GM19467 (cell line): ENCODE data around the gene GLRA1.
"Not testable (repeated sequence)": the region's sequence is repeated elsewhere in the genome, so short reads cannot be mapped to it uniquely, and the experiment has no call there.

Source experiments
- ATAC-seq: cut with Tn5 transposase; IDR thresholded peaks from one replicate; pipeline ENCODE4 v1.9.1; 2021; ENCODE audit warnings: mild to moderate bottlenecking, moderate library complexity; ENCODE audit not compliant: unreplicated experiment

Gene GLRA1

DNA sequence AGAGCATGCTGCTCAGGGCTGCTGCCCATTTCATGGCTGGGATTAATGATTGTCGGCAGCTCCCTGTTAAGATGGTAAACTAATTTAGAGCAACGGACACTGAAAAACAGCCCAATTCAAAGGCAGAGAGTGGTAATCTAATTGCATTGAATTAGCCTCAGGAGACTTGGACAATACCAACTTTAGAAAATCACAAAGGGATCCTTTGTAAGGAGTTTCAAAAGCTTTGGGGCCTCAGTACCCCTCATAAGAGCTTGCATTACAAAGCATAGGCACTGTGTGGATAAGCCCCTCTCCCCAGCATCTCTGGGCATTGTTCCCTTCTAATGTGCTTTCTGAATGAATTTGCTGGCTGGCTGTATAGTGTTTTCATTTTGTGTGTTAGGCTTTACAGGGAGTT is 6.7 kb downstream of the GLRA1 start:
- no peak for ATAC-seq

DNA sequence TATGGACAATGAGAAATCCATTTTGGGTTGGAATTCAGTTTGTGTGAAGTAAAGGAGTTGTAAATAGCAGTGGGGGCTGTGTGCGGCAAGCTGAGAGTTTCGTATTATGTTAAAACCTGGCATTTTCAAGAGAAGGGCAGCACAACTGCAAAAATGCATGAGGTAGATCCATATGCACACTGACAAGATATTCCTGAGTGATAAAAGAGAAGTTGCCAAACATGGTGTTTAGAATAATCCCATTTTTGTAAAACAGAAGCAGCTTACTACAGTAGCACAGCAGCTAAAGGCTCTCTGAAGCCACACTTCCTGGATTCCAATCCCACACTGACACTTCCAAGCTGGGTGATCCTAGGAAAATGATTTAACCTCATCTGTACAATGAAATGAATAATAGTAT is 11.2 kb downstream of the GLRA1 start:
- ATAC-seq = no peak

DNA sequence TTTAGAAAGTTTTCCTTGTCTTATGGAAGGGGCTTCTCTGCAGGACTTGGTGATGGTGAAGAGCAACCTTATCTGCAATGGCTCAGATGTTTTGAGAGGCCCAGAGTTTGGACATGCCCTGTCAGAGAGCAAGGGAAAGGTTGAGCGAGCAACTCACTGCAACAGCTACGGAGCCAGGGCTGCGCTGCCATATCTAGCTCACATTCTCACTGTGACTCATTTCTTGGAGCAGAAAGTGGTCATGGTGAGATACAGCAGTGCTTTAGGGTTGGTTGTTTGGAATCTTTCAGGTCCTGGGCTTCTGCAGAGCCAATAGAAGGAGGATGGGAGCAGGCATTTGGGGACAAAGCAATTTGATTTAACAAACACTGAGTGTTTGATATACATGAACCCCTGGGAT is 12.3 kb downstream of the GLRA1 start:
- no peak for ATAC-seq

DNA sequence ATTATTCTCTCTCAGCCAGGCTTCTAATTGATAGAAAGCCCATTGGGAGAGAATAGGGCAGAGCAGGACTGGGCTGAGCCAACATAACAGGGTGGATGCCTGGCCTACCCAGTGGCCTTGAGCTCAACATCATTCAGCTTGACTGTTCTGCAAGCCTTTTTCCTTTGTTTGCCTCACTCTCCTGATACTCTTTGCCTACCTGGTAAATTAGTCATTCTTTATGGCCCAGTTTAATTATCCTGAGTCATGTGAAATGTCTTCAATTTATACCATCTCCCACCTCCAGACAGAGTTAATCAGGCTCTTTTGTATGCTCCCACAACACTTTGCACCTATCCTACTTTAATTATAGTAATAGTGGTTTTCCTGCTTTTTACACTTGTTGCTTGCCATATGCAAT is 13.6 kb downstream of the GLRA1 start:
- ATAC-seq = no peak

DNA sequence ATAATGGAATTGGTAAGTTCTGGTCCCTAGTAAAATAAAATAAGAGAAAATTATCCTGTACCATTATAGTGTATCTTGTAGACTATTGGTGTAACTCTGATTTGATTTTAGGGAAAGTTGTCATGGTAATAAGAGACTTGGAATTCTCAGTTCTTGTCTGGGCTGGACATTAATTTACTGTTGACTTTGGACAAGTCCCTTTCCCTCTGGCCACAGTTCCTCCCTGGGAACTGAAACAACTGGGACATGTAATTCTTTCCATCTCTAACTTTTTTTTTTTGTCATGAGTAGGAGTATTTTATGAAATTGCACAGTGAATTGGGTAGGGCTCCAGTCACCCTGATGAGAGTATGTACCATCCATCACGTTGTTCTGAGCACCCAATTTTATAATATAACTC is 15.0 kb downstream of the GLRA1 start:
- no peak for ATAC-seq

DNA sequence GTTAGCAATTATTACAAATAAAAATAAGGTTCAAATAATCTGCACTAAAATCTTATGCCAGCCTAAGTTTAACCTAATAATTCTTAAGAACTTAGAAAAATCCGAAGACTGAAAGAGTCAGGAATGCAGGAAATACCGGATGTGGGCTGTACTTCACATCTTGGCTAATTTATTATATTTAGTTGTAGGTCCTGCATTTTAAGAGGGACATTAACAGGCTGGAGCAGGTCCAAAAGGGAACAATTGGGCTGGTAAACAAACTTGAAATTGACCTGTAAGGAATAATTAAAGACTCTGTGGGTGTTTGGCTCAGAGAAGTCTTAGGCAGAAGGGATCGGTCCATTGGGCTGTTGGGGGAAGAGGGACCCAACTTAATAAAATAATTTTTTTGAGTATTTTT is 18.4 kb downstream of the GLRA1 start:
- no peak for ATAC-seq

DNA sequence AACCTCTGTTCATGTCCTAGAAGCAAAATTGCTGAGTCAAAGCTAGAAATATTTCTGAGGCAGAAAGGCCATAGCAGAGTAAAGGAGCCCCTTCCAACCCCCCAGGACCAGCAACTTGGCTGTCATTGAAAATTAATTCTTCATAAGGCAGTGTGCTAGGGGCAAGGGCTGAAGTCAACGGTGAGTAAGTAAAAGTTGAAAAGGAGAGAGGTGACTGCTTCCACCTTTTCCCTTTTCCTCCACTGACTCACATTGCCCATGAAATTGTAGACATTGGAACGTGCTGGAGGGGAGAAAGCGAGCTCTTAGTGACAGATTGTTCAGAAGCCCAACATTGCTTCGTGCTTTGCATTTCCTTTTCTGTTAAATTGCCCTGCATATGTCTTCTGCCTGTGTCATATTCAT is 19.1 kb downstream of the GLRA1 start:
- no peak for ATAC-seq

DNA sequence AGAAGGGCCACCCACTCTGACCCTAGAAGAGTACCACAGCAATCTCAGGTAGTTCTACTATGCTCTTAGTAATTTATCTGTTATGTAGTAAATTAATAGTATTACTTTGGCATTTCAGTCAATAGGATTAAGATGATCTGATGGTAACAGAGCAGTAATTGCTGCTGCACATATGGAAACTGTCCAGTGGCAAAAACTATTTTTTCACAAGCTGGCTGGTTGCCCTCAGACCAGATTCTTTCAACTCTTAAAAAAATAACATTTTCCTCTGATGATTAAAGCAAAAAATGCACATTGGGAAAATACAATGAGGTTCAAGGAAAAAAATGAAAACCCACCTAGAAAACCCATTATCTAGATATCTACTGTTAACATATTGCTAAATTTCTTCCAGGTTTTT is 19.7 kb downstream of the GLRA1 start:
- no peak for ATAC-seq

DNA sequence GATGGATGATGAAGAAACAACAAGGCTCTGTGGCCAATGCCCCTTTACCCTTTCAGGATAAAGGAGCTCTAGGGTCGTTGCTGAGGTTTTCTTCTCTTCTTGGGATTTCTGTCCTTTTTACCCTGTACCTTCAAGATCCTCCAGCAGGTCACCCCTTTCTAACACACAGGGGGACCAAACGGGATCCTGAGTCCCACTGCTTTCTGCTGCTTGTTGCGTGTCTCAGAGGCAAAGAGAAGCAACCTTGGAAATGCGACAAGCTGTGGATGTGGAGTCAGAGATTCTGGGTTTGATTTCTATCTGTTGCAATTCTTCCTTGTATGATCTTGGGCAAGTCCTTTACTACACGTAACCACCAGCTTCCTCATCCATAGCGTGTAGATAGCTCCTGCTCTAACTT is 20.5 kb downstream of the GLRA1 start:
- no peak for ATAC-seq

DNA sequence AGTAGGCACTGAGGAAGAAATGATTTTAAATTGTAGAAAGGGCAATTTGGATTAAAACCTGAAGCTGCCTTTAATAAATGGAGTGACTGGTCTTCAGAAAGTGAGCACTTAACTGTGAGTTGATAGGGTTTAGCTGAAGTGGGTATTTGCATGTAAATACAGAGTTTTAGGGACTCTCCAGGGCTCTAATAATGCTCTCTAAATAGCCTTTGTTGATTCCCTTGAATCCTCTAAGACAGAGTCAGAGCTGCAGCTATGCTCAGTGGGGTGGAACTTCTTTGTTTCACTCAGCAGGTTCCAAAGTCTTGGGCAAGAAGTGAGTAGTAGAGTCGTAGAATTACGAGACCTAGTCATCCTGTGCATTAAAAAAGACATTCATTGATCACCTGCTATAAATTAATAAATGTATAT is 21.4 kb downstream of the GLRA1 start:
- ATAC-seq = peak; percentile 81

DNA sequence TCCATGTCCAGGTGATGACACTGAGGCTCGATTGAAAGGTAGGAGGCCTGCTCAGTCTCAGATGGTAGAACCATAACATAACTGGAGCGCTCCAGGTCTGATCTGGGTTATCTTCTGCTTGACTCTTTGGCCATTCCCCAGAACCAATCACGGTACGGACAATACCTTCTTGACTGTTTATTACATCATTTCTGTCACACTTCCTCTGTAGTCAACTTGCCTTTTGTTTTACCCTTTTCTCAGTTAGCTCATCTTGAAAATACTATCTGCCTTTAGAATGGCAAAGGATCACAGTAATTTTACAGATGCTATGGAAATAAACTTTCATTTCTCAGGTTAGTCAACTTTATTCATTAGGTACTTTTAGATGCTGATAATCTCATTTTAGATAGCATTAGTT is 22.4 kb downstream of the GLRA1 start:
- no peak for ATAC-seq

DNA sequence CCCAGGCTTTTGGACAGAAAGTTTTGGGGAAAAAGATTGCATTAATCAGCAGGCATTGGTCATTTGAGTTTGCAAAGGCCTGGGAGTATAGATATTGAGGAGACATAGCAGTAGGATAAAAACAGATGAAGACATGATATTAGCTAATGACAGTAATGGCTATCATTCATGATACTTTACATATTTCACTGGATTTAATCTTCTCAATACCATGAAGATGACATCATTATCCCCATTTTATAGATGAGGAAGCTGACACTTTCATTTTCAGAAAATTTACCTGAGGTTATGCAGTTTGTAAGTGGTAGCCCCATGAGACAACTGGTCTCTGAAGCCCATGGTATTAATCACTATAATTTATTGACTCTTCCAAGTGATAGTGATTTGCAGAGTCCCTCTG is 23.0 kb downstream of the GLRA1 start:
- no peak for ATAC-seq

DNA sequence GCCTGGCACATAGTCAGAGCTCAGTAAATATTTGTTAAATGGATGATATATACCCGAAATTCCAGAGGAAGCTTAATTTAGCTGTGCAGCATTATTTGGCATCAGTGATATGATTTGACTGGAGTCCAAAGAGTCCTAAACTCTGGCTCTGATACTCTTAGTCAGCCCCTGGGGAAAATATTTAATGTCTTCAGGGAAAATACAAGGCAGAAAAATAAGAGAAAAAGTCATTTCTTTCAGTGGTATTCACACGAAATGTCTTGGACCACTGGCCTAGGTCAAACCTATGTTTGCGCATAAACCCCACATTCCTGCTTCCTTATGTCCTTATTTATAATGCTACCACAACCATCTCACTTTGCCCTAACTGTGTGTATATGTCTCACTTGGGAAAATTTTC is 23.8 kb downstream of the GLRA1 start:
- no peak for ATAC-seq

DNA sequence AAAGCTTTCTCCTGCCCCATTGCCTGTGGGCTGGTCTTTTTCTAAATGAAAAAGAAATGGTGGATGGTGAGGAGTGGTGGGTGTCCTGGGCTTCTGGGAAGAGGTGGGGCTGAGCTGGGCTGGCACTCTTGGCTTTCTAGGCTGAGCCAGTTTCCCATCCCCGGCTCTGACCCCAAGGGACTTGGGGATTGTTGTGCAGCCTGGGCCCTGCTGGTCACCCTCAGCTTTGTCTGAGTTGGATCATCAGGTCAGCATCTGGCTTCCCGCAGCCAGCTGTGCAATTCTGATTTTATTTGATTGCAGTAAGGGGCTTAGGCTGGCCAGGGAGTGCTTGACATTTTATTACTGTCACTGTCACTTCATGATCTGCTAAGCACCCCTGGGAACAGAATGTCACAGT is 25.3 kb downstream of the GLRA1 start:
- ATAC-seq = no peak

DNA sequence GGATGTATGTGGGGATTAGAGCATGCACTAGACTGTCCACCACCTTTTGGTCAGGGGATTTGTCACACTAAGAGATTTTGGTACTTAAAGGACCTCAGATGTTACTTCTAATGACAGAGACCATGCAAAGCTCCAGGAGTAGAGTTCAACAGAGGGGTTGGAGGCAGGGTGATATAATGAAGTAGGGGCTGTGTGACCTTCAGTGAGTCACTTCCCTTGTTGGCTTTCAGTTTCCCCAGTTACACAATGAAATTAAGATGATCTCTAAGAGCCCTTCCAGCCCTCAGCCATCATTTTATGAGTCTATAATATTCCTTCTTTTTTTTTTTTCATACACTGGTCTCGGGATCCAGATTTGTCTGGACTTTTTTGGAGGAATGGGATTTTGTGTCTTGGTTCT is 26.8 kb downstream of the GLRA1 start:
- ATAC-seq = no peak

DNA sequence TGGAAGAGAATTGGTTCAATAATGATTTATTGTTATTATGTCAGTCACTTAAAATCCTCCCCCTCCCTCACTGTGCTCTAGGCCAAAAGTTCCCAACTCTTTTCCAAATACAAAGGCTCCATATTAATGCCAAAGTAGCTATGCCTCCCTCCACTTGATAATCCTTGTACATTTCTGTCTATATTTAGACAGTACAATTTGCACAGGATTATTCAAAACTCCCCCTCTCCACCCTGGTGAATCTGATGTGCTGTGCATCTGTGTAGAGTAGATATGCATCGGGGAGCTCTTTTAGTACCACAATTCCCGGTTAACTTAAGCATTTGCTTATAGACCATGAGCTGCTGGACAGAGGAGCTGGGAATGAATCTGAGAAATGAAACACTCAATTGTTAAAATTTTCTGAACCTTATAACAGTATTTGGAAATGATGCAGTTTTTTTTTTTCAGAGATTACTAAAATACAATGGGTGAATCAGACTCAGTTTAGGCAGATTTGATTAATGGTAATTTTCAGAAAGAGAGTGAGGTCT is 27.6 kb downstream of the GLRA1 start:
- ATAC-seq = no peak

DNA sequence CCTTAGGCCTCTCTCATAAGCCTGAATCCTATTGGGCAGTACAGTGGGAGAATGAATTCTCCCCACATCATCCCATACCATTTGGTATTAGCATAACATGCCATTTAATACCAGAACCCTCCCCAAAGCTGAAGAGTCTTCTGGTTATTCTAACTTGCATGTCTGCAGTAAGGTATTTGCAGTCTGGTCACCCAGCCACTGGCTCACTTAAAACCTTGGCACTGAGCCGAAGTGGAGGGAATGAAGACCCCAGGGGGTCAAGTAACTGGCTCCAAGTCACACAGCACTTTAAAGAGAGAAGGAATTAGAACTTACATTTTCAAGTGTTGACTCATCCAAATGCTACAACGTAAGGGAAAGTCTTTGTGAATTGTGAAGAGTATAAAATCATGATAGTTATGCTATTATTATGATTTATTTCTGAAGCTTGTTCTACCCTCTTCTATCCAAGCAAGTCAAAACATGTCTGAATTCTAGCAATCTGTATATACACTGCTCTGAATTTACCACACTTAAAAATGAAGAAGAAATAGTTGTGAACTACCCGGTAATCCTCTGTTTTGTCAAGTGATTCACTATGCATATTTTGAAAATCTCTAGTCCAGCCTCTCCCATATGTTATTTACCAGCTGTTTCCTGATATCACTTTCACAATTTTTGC is 28.5 kb downstream of the GLRA1 start:
- ATAC-seq = no peak

DNA sequence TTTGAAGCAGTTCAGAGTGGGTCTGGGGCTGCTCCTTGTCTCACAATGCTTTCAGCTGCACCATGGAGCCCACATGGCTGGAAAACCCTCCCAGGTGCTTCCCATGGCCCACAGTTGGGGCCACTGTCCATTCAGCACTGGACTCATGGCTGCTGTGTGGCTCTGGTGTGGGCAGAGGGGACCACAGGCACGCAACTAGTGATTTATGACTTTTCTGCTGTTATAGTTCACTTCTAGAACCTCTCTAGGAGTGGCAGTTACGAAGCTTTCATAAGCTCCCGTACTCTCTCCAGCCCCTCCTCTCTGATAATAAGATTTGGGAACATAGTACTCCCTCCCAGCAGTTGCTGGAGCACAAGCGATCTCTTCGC is 29.0 kb downstream of the GLRA1 start:
- no peak for ATAC-seq

DNA sequence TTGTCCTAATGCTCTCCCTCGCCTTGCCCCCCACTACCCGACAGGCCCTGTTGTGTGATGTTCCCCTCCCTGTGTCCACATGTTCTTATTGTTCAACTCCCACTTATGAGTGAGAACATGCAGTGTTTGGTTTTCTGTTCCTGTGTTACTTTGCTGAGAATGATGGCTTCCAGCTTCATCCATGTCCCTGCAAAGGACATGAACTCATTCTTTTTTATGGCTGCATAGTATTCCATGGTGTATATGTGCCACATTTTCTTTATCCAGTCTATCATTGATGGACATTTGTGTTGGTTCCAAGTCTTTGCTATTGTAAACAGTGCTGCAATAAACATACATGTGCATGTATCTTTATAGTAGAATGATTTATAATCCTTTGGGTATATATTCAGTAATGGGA is 31.2 kb downstream of the GLRA1 start:
- ATAC-seq = not testable (repeated sequence)

DNA sequence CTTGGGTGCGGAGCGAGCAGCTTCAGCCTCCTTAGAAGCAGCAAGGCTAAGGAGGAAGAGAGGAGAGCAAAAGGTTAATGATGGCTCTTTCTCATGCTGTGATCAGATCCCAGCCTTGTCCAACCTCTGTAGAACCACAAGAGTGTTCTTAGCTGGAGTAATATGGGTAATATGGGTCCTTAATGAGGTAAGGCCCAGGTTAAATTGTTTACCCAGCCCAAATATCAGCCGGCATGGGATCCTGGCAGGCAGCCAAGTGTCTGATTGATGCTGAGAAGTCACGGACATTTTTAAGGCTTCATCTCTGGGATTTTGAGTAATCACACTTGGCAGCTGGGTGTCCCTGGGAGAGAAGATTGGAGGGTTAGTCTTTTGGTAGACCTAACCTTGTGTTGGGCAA is 32.3 kb downstream of the GLRA1 start:
- no peak for ATAC-seq

DNA sequence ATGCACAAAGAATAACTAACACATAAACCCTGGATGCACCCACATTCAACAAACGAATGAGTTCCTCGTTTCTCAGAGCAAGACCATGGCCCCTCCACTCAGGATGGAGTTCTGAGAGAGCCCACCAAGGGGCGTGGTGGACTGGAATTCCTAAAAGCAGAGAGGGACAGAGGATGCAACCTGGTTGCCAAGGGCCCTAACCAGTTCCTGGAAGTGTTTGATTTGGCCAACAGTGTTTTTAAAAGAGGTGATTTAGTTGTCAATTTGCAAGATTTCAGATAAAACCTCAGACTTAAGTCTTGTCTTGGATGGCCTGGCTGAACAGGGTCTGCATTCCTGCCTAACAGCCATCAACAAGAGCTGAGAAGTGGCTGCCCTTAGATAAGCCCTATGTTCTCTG is 34.4 kb downstream of the GLRA1 start:
- ATAC-seq = no peak

DNA sequence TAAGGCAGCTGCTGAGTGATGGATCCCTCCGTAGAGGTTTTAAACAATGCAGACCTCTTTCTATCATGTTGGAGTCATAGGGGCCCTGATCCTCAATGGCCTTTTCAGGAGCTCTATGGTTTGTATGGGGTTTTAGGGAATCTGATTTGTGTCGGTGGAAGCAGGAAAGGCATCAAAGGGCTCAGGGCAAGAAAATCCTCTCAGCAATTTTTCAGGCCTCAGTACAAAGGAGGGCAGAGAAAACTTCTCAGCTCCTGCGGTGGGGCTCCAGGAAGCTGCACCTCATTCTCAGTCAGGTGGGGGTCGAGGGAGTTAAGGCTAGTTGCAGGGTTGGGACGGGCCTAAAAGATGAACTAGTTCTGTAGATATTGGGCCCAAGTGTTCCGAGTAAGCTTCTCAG is 35.0 kb downstream of the GLRA1 start:
- no peak for ATAC-seq

DNA sequence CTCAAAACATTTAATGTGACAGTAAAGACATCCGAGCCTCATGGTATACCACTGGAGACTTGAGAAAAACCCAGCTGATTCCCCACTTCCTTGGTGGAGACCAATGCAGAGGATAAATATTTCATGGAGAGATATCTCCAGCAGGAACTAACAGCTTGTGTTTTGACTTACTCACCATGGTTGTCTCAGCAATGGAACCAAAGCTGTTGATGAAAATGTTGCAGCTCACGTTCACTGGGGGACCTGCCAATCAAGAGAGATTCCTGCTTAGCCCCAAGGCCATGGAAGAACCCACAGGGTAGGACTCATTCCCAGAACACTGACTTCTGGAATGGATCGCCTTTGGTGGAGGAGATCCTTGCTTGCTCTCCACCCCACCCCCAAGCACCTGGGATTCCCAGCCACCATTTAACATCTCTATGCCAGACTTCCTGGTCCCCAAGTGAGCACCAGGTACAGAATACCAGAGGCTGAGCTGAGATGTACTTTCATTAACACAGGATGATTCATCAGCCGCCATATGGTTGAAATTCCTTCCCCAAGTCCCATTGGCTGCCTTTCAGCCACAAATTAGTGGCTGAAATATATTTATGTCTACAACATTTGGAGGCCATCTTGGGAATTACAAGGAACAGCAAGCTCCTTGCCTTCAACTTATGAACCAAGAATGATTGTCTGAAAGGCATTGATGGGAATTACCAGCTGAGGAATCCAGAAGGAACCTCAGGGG is 37.9 kb downstream of the GLRA1 start:
- no peak for ATAC-seq
